DND-41 (cell line): ENCODE data around the gene CYSRT1.

ENCODE experiments used
- ATAC-seq: fragments of 200-7000 bp; cut with Tn5 transposase; 3 replicates; pipeline ENCODE4 v1.9.1; 2021; ENCODE audit warnings: low read depth; ENCODE audit not compliant: insufficient read depth
- DNase-seq: peaks from one replicate; pipeline ENCODE4 v3.0.0-alpha.2; 2020
- H2AFZ ChIP-seq: 2 replicates; pipeline ENCODE4 v1.6.0; 2012; ENCODE audit warnings: low read depth, low read length
- H3K27ac ChIP-seq: 2 replicates; pipeline ENCODE4 v1.5.1; 2012; ENCODE audit warnings: low read length, inconsistent platforms
- H3K27me3 ChIP-seq: fragments of 200-600 bp; sonication (generic); 2 replicates; pipeline ENCODE4 v1.6.0; 2012; ENCODE audit warnings: low read length, mild to moderate bottlenecking, inconsistent platforms; ENCODE audit not compliant: insufficient read depth, poor library complexity
- H3K36me3 ChIP-seq: 2 replicates; pipeline ENCODE4 v1.5.1; 2012; ENCODE audit warnings: low read length, inconsistent platforms; ENCODE audit not compliant: insufficient read depth
- H3K4me1 ChIP-seq: 2 replicates; pipeline ENCODE4 v1.5.1; 2012; ENCODE audit warnings: mild to moderate bottlenecking, low read length; ENCODE audit not compliant: insufficient read depth
- H3K4me2 ChIP-seq: 2 replicates; pipeline ENCODE4 v1.6.0; 2012; ENCODE audit warnings: mild to moderate bottlenecking, moderate library complexity, low read length, inconsistent platforms; ENCODE audit not compliant: insufficient read depth
- H3K4me3 ChIP-seq, 2 experiments: fragments of 200-600 bp in 1 of 2; shearing (Covaris generic) in 1 of 2; 2 replicates each; pipeline ENCODE4 v1.5.1; 2012 to 2016; ENCODE audit warnings: inconsistent platforms in 2 of 2, low read length in 2 of 2, mild to moderate bottlenecking in 2 of 2, low read depth in 1 of 2, moderate library complexity in 1 of 2
- H3K79me2 ChIP-seq: 2 replicates; pipeline ENCODE4 v1.6.0; 2012; ENCODE audit warnings: low read length, inconsistent platforms; ENCODE audit not compliant: insufficient read depth
- H3K9ac ChIP-seq: 2 replicates; pipeline ENCODE4 v1.6.0; 2012; ENCODE audit warnings: low read depth, mild to moderate bottlenecking, inconsistent platforms, low read length, moderate library complexity
- H3K9me3 ChIP-seq: 2 replicates; pipeline ENCODE4 v1.5.1; 2012; ENCODE audit warnings: low read length, moderate library complexity, mild to moderate bottlenecking, inconsistent platforms; ENCODE audit not compliant: insufficient read depth, severe bottlenecking
- H4K20me1 ChIP-seq: 2 replicates; pipeline ENCODE4 v1.6.0; 2012; ENCODE audit warnings: low read length; ENCODE audit not compliant: insufficient read depth
- EZH2 ChIP-seq: IDR thresholded peaks from 3 replicates; pipeline ENCODE4 v1.6.1; 2012; ENCODE audit warnings: borderline replicate concordance, low read depth, mild to moderate bottlenecking, moderate library complexity, low read length, inconsistent platforms; ENCODE audit not compliant: severe bottlenecking
- TF ChIP-seq, protein P1 (sequence below): IDR thresholded peaks from 2 replicates; pipeline ENCODE4 v1.5.1; 2012; ENCODE audit warnings: borderline replicate concordance, low read length, moderate library complexity, mild to moderate bottlenecking; ENCODE audit not compliant: poor library complexity, severe bottlenecking; ENCODE audit errors: extremely low read depth

Gene CYSRT1

GRCh38 chr9:137247135-137247915 lies 22.4 kb downstream of the CYSRT1 start:
- ATAC-seq, result no peak
- peaks cover 17% of the 10 kb centered on the region for H3K36me3 ChIP-seq
- H3K4me1 ChIP-seq, result peaks cover 12% of the 10 kb centered on the region
- no peak overlapping the region for H3K4me3 ChIP-seq
- DNase-seq, result no peak
- H3K27me3 ChIP-seq, result no peaks in the 10 kb centered on the region
- H3K4me2 ChIP-seq, result no peak overlapping the region
- H4K20me1 ChIP-seq, result peaks cover 27% of the 10 kb centered on the region
- H2AFZ ChIP-seq, result no peak overlapping the region
- H3K9me3 ChIP-seq, result no peaks in the 10 kb centered on the region
- no peak overlapping the region for H3K9ac ChIP-seq
- H3K79me2 ChIP-seq, result peaks cover 7% of the 10 kb centered on the region
- H3K27ac ChIP-seq, result no peak overlapping the region
- TF ChIP-seq, protein P1, sequence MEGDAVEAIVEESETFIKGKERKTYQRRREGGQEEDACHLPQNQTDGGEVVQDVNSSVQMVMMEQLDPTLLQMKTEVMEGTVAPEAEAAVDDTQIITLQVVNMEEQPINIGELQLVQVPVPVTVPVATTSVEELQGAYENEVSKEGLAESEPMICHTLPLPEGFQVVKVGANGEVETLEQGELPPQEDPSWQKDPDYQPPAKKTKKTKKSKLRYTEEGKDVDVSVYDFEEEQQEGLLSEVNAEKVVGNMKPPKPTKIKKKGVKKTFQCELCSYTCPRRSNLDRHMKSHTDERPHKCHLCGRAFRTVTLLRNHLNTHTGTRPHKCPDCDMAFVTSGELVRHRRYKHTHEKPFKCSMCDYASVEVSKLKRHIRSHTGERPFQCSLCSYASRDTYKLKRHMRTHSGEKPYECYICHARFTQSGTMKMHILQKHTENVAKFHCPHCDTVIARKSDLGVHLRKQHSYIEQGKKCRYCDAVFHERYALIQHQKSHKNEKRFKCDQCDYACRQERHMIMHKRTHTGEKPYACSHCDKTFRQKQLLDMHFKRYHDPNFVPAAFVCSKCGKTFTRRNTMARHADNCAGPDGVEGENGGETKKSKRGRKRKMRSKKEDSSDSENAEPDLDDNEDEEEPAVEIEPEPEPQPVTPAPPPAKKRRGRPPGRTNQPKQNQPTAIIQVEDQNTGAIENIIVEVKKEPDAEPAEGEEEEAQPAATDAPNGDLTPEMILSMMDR, result no peak
- TF ChIP-seq EZH2, result no peak

- Histone ChIP-seq H3K79me2 (peaks cover 2% of the 10 kb centered on the region), H3K4me1 (peaks cover 7% of the 10 kb centered on the region), H3K36me3 (peaks cover 12% of the 10 kb centered on the region), H3K4me3 (no peak overlapping the region), H3K9ac (no peak overlapping the region), H3K27me3 (no peaks in the 10 kb centered on the region), H2AFZ (no peak overlapping the region), H3K9me3 (no peaks in the 10 kb centered on the region), H4K20me1 (peaks cover 22% of the 10 kb centered on the region), H3K4me2 (no peak overlapping the region), H3K27ac (no peak overlapping the region)
- DNase-seq (no peak), ATAC-seq (no peak)
- no peak for TF ChIP-seq EZH2
- TF ChIP-seq, protein P1, result no peak
Measured at GRCh38 chr9:137247916-137248175, 22.9 kb downstream of the CYSRT1 start.

DNA sequence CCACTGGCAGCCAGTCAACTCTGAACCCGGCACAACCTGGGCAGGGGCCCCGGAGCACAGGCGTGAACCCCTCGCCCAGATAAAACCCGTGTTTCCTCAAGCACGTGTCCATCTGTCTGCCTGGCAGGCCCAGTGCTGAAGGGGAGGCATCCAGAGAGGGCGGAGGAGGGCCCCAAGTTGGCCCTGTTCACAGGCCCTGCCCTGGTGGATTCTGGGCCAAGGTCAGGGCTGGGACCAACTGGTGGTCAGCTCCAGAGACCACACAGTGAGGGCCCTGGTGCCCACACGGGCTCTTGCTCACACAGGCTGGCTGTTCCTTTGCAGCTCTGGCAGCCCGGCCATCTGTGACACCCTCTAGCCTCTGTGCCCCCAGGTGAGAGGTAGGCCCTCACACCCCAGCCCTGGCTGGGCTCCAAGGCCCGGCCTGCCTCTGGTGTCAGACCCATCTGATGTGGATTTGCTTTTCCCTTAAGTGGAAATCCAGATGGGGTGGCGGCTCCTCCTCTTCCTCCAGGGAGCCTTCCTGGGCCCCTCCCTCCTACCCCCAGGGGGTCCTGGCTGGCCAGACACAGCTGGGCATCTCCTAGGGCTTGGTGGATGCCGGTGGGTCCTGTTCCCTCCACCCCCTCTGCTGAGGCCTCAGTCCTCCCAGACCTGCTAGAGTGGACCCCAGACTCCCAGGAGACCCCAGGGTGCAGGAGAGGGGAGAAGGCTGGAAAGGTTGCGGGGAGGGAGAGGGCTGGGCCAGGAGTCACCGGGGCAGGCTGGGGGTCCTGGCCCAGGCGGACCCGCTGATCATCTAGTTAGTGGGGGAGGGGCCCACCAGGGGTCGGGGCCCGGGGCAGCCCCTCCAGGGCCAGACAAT lies 25.6 kb downstream of the CYSRT1 start:
- H3K36me3 ChIP-seq, result peaks cover under 1% of the 10 kb centered on the region; the same call in 1 of the 2 replicates
- H3K9me3 ChIP-seq, result no peaks in the 10 kb centered on the region
- peaks cover 10% of the 10 kb centered on the region for H3K79me2 ChIP-seq
- no peak overlapping the region for H3K4me3 ChIP-seq
- DNase-seq (no peak), ATAC-seq (no peak)
- no peaks in the 10 kb centered on the region for H3K27me3 ChIP-seq
- no peak overlapping the region for H3K9ac ChIP-seq
- H2AFZ ChIP-seq, result no peak overlapping the region
- H3K4me1 ChIP-seq, result peaks cover 16% of the 10 kb centered on the region
- TF ChIP-seq, protein P1, result no peak
- no peak for TF ChIP-seq EZH2
- no peak overlapping the region for H3K27ac ChIP-seq
- no peaks in the 10 kb centered on the region; the same call in 1 of the 2 replicates for H4K20me1 ChIP-seq
- no peak overlapping the region for H3K4me2 ChIP-seq
